ENCODE data around the gene ANXA5. TPM values are rescaled to one million over a fixed set of nuclear protein-coding genes. Genes with fewer than 3 reads are reported as not detected.

Gene ANXA5
- total and polyA plus RNA-seq, 4 donors: 71.0 to 131 (median 87.0) TPM

DNA sequence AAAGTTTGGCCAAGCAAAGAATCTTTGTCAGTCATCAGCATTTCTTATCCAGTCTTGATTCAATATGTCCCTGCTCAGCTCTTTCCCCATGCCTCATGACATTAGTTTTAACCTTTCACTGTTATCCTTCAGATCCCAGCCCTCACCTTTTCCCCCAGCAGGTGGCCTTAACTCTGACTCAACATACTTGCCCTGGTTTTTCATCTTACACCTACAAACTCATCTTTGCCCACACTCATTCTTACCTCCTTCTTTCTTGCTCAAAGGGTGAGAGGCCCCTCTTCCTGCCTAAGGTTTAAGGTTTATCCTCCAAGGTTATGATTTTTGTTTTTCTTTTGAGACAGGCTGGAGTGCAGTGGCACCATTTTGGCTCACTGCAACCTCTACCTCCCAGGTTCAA is 10.6 kb upstream of the ANXA5 start:
- no peak for DNase-seq (ENCODE audit: low spot score)

DNA sequence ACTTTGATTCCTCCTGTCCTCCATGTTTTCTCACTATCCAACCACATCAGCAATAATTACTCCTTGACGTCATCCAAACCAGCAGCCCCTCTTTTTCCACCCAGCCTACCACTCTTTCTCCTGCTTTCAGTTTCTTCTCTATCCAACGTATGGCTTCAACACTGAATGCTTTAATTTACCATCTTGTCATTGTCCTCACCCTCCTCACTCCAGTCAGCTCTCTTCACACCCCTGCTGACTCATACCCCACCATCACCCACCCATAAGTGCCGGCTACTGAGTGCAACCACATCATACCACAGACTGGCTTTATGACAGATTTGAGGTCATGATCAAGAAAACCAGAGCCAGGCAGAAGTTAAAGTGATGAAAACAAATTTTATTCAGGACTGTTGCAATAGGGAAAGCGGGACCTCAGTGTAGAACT is 9.8 kb upstream of the ANXA5 start:
- WGBS: 66% methylated on average over 4 of the region's 4 CpGs
- no peaks in the 10 kb centered on the region for H3K36me3 ChIP-seq (ENCODE audit: control insufficient read depth in 4 of 4, insufficient read depth in 3 of 4, low read depth in 1 of 4, low read length in 3 of 4)
- no peak overlapping the region for H3K9ac ChIP-seq (ENCODE audit: low read depth in 1 of 2, low read length in 2 of 2)
- H3K4me3 ChIP-seq (ENCODE audit: low read depth in 1 of 3, low read length in 3 of 3): no peak overlapping the region
- no peaks in the 10 kb centered on the region for H3K9me3 ChIP-seq (ENCODE audit: control insufficient read depth in 4 of 4, low read length in 3 of 4)
- H3K27me3 ChIP-seq (ENCODE audit: control insufficient read depth in 4 of 4, insufficient read depth in 4 of 4, low read length in 3 of 4): peaks cover 0 to 2% (median 0%) of the 10 kb centered on the region in 4 donors
- TF ChIP-seq FOXA2 (IDR thresholded peaks at IDR 0.05) (no peak), HNF4A (conservative IDR thresholded peaks at IDR 0.05) (no peak), GABPA (IDR thresholded peaks at IDR 0.05 in 1 of 2, conservative IDR thresholded peaks at IDR 0.05 in 1 of 2) (no peak)
- H3K4me1 ChIP-seq (ENCODE audit: control insufficient read depth in 4 of 4, insufficient read depth in 4 of 4, low read length in 3 of 4): peaks cover 0 to 3% (median 1%) of the 10 kb centered on the region in 4 donors
- no peak for DNase-seq (ENCODE audit: low spot score)
- H3K27ac ChIP-seq (ENCODE audit: low read depth in 1 of 2, low read length in 2 of 2): no peak overlapping the region

More for the DNA sequence above, 10.6 kb upstream of the ANXA5 start:
- no peak overlapping the region for H3K4me3 ChIP-seq (ENCODE audit: low read depth in 1 of 3, low read length in 3 of 3)
- no peaks in the 10 kb centered on the region for H3K9me3 ChIP-seq (ENCODE audit: control insufficient read depth in 4 of 4, low read length in 3 of 4)
- TF ChIP-seq GABPA (IDR thresholded peaks at IDR 0.05 in 1 of 2, conservative IDR thresholded peaks at IDR 0.05 in 1 of 2) (no peak), TAF1 (conservative IDR thresholded peaks at IDR 0.05) (no peak), NR2F2 (IDR thresholded peaks at IDR 0.05) (no peak), RXRA (IDR thresholded peaks at IDR 0.05) (no peak), HNF4A (conservative IDR thresholded peaks at IDR 0.05) (no peak), RAD21 (IDR thresholded peaks at IDR 0.05) (no peak), FOXA2 (IDR thresholded peaks at IDR 0.05) (no peak), HNF4G (IDR thresholded peaks at IDR 0.05) (no peak), EGR1 (IDR thresholded peaks at IDR 0.05; ENCODE audit: low read depth in 2 of 2) (no peak), YY1 (IDR thresholded peaks at IDR 0.05) (no peak), SP1 (IDR thresholded peaks at IDR 0.05) (no peak), FOXA1 (IDR thresholded peaks at IDR 0.05) (no peak), JUND (IDR thresholded peaks at IDR 0.05) (no peak)
- TF ChIP-seq, protein P1, sequence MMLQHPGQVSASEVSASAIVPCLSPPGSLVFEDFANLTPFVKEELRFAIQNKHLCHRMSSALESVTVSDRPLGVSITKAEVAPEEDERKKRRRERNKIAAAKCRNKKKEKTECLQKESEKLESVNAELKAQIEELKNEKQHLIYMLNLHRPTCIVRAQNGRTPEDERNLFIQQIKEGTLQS (IDR thresholded peaks at IDR 0.05): no peak
- TF ChIP-seq, protein P2, sequence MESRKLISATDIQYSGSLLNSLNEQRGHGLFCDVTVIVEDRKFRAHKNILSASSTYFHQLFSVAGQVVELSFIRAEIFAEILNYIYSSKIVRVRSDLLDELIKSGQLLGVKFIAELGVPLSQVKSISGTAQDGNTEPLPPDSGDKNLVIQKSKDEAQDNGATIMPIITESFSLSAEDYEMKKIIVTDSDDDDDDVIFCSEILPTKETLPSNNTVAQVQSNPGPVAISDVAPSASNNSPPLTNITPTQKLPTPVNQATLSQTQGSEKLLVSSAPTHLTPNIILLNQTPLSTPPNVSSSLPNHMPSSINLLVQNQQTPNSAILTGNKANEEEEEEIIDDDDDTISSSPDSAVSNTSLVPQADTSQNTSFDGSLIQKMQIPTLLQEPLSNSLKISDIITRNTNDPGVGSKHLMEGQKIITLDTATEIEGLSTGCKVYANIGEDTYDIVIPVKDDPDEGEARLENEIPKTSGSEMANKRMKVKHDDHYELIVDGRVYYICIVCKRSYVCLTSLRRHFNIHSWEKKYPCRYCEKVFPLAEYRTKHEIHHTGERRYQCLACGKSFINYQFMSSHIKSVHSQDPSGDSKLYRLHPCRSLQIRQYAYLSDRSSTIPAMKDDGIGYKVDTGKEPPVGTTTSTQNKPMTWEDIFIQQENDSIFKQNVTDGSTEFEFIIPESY (IDR thresholded peaks at IDR 0.05): no peak
- TF ChIP-seq, protein P3, sequence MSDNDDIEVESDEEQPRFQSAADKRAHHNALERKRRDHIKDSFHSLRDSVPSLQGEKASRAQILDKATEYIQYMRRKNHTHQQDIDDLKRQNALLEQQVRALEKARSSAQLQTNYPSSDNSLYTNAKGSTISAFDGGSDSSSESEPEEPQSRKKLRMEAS (IDR thresholded peaks at IDR 0.05): no peak
- TF ChIP-seq, protein P4, sequence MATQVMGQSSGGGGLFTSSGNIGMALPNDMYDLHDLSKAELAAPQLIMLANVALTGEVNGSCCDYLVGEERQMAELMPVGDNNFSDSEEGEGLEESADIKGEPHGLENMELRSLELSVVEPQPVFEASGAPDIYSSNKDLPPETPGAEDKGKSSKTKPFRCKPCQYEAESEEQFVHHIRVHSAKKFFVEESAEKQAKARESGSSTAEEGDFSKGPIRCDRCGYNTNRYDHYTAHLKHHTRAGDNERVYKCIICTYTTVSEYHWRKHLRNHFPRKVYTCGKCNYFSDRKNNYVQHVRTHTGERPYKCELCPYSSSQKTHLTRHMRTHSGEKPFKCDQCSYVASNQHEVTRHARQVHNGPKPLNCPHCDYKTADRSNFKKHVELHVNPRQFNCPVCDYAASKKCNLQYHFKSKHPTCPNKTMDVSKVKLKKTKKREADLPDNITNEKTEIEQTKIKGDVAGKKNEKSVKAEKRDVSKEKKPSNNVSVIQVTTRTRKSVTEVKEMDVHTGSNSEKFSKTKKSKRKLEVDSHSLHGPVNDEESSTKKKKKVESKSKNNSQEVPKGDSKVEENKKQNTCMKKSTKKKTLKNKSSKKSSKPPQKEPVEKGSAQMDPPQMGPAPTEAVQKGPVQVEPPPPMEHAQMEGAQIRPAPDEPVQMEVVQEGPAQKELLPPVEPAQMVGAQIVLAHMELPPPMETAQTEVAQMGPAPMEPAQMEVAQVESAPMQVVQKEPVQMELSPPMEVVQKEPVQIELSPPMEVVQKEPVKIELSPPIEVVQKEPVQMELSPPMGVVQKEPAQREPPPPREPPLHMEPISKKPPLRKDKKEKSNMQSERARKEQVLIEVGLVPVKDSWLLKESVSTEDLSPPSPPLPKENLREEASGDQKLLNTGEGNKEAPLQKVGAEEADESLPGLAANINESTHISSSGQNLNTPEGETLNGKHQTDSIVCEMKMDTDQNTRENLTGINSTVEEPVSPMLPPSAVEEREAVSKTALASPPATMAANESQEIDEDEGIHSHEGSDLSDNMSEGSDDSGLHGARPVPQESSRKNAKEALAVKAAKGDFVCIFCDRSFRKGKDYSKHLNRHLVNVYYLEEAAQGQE (IDR thresholded peaks at IDR 0.05): no peak
- peaks cover 0 to 4% (median 2%) of the 10 kb centered on the region in 4 donors for H3K4me1 ChIP-seq (ENCODE audit: control insufficient read depth in 4 of 4, insufficient read depth in 4 of 4, low read length in 3 of 4)
- no peak overlapping the region for H3K9ac ChIP-seq (ENCODE audit: low read depth in 1 of 2, low read length in 2 of 2)
- peaks cover 0 to 7% (median 0%) of the 10 kb centered on the region in 4 donors for H3K27me3 ChIP-seq (ENCODE audit: control insufficient read depth in 4 of 4, insufficient read depth in 4 of 4, low read length in 3 of 4)
- H3K27ac ChIP-seq (ENCODE audit: low read depth in 1 of 2, low read length in 2 of 2): no peak overlapping the region
- H3K36me3 ChIP-seq (ENCODE audit: control insufficient read depth in 4 of 4, insufficient read depth in 3 of 4, low read depth in 1 of 4, low read length in 3 of 4): no peaks in the 10 kb centered on the region
